Activated naive CD4-positive, alpha-beta T cell treated with anti-CD3 and anti-CD28 coated beads for 36 hours (primary cell): ENCODE results near the gene SYPL2. TPM values are rescaled to one million over a fixed set of nuclear protein-coding genes. Genes with fewer than 3 reads are reported as not detected.

Experiments
- CTCF ChIA-PET: fragments of 350-600 bp; sonication (Branson Sonifier 250); formaldehyde crosslinking; loops from one replicate; lab custom pipeline; 2021; ENCODE audit warnings: antibody characterized with exemption; lab: Charles Lee
- DNase-seq: peaks from one replicate; pipeline ENCODE4 v3.0.0-alpha.2; 2020
- H3K27ac Mint-ChIP-seq: one replicate; pipeline ENCODE4 v1.8.0; 2021; ENCODE audit warnings: mild to moderate bottlenecking, mixed read lengths
- H3K27me3 Mint-ChIP-seq: one replicate; pipeline ENCODE4 v1.8.0; 2021; ENCODE audit warnings: low read depth, mixed read lengths
- H3K36me3 Mint-ChIP-seq: one replicate; pipeline ENCODE4 v1.8.0; 2021; ENCODE audit warnings: low read depth, mixed read lengths
- H3K4me1 Mint-ChIP-seq: one replicate; pipeline ENCODE4 v1.8.0; 2021; ENCODE audit warnings: low read depth, mixed read lengths
- H3K4me3 Mint-ChIP-seq: one replicate; pipeline ENCODE4 v1.8.0; 2021; ENCODE audit warnings: mild to moderate bottlenecking, moderate library complexity, mixed read lengths
- H3K9me3 Mint-ChIP-seq: one replicate; pipeline ENCODE4 v1.8.0; 2021; ENCODE audit warnings: mixed read lengths
- intact Hi-C: fragments of 100-400 bp; cut with micrococcal nuclease; formaldehyde crosslinking; loops from one replicate; pipeline ENCODE4 v1.15.1; 2023
- total RNA-seq, 2 experiments: library from RNA; stranded (reverse); gene quantifications; one replicate each; pipeline ENCODE4 v1.2.3, GENCODE V29; 2021

The SYPL2 gene
- total RNA-seq, 2 experiments from 2014 or later: 0.05 TPM; not detected in 1

DNA sequence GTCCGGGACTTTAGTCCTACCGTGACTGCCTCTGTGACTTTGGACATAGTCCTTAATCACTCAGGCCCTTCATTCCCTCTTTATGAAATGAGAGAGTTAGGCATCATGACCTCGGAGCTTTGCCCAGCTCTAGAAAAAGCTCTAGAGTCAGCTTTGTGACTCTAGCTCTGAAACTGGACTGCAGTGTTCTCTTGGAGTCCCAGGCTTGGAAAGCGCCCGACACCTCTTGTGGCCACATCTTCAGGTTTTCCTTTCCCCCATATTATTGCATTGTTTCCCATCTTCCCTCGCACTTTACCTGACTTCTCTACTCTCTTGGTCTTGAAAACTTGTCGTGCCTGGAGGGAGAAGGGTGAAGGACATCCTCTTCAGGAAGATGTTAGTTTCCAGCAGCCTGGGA is 55.7 kb downstream of the SYPL2 start:
- intact Hi-C loops: no loop called here
- Mint-ChIP-seq H3K27me3 (no peaks in the 10 kb centered on the region), H3K36me3 (no peaks in the 10 kb centered on the region), H3K4me3 (no peak overlapping the region), H3K4me1 (no peaks in the 10 kb centered on the region), H3K9me3 (no peaks in the 10 kb centered on the region), H3K27ac (no peak overlapping the region)
- no peak for DNase-seq
- CTCF ChIA-PET: interaction anchor here (0.6 to 19.9 kb wide), 3 partner anchors 10 to 244 kb away, joined by 3 to 1207 read pairs (median 16); partner anchors contain the start of genes AMIGO1, ATXN7L2 and CYB561D1

- no peak overlapping the region for H3K4me3 Mint-ChIP-seq
- CTCF ChIA-PET: interaction anchor here (1.3 to 19.9 kb wide), 3 partner anchors 9 to 23 kb away, joined by 3 to 1207 read pairs (median 16); partner anchors contain the start of genes AMIGO1, ATXN7L2 and CYB561D1
- no peaks in the 10 kb centered on the region for H3K9me3 Mint-ChIP-seq
Observed at GRCh38 chr1:109523706-109524105, 57.4 kb downstream of the SYPL2 start.

GRCh38 chr1:109527098-109527811 is 60.9 kb downstream of the SYPL2 start:
- intact Hi-C loops: no loop called here
- CTCF ChIA-PET: interaction anchor here (19.9 kb wide), 1 partner anchor 26 kb away, joined by 1207 read pairs; the partner anchor contains the start of genes AMIGO1, ATXN7L2 and CYB561D1
- Mint-ChIP-seq H3K27ac (no peak overlapping the region), H3K4me3 (no peak overlapping the region), H3K4me1 (peaks cover 16% of the 10 kb centered on the region), H3K36me3 (no peaks in the 10 kb centered on the region), H3K9me3 (no peaks in the 10 kb centered on the region), H3K27me3 (no peaks in the 10 kb centered on the region)
- DNase-seq: no peak

More at GRCh38 chr1:109523706-109524105, 57.4 kb downstream of the SYPL2 start:
- no peaks in the 10 kb centered on the region for H3K4me1 Mint-ChIP-seq
- H3K36me3 Mint-ChIP-seq: no peaks in the 10 kb centered on the region
- intact Hi-C loops: no loop called here
- no peak for DNase-seq
- H3K27ac Mint-ChIP-seq: no peak overlapping the region
- H3K27me3 Mint-ChIP-seq: no peaks in the 10 kb centered on the region

DNA sequence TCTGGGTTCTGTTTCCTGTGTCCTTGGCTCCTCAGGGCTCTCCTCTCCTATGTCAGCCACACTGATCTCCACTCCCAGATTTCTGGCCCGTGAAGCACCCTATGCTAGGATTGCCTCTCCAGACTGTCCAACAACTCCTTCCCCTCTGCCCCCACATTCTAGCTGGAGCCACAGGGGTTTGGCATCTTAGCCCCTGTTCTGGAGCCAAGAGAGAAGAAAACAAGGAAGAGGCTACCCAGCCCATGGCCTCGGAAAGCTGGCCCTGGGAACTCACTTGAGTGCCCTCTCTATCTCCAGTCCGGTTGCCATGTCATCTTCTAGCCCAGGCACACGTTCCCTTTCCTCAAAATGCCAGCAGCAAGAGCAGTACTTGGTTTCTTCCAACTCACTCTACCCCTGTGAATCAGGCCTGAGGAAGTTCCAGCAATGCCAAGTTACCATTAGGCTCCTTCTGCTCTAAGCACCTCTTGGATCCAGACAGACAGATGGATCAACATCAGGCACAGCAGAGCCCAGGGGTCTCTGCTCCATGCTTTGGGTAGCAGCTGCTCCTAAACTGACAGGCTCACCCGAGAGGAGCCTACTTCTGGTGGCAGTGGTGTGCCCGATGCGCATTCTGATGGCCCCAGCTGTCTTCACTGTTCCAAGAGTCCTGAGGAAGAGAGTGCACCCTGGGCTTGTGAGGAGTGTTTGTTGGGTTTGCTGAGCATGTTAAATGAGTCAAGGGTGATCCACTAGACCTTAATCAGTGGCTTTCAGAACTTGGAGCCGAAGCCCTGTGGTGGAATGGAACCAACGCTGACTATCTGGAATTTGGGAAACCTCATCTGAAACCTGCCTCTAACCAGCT is 61.7 kb downstream of the SYPL2 start:
- no peaks in the 10 kb centered on the region for H3K27me3 Mint-ChIP-seq
- intact Hi-C loops: no loop called here

DNA sequence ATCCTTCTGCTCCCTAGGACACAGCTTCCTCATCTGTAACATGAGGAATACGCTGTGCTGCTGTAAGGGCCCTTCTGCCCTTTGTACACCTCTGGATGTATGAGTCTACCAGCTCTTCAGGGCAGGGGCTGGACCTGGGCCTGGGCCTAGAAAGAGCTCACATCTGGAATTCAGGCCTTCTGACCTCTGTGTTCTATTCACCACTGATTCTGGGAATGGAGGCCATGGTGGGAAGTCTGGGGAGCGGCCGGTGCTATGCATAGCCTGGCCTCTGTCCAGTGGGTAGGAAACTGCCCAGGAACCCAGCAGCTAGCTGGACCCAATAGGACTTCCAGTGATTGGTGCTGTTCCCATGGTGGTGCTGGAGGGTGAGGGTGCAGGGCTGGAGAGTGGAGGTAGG is 62.4 kb downstream of the SYPL2 start:
- Mint-ChIP-seq H3K27me3 (no peaks in the 10 kb centered on the region), H3K4me1 (peaks cover 22% of the 10 kb centered on the region), H3K27ac (no peak overlapping the region), H3K4me3 (no peak overlapping the region), H3K36me3 (no peaks in the 10 kb centered on the region), H3K9me3 (no peaks in the 10 kb centered on the region)
- CTCF ChIA-PET: interaction anchor here (1.0 to 19.9 kb wide), 4 partner anchors 28 to 251 kb away, joined by 3 to 1207 read pairs (median 6); partner anchors contain the start of genes AMIGO1, ATXN7L2, CYB561D1 and PSRC1
- no peak for DNase-seq
- intact Hi-C loops: no loop called here

More for the DNA sequence above, 61.7 kb downstream of the SYPL2 start:
- no peak overlapping the region for H3K4me3 Mint-ChIP-seq
- no peak overlapping the region for H3K27ac Mint-ChIP-seq
- no peak for DNase-seq
- no peaks in the 10 kb centered on the region for H3K9me3 Mint-ChIP-seq
- no peaks in the 10 kb centered on the region for H3K36me3 Mint-ChIP-seq
- H3K4me1 Mint-ChIP-seq: peaks cover 22% of the 10 kb centered on the region
- CTCF ChIA-PET: interaction anchor here (1.4 to 19.9 kb wide), 2 partner anchors 27 to 245 kb away, joined by 4 to 1207 read pairs; partner anchors contain the start of genes AMIGO1, ATXN7L2, CYB561D1 and PSRC1

GRCh38 chr1:109529881-109530456 is 63.6 kb downstream of the SYPL2 start:
- Mint-ChIP-seq H3K27me3 (no peaks in the 10 kb centered on the region), H3K4me3 (no peak overlapping the region), H3K4me1 (peaks cover 22% of the 10 kb centered on the region), H3K36me3 (no peaks in the 10 kb centered on the region), H3K27ac (no peak overlapping the region), H3K9me3 (no peaks in the 10 kb centered on the region)
- no peak for DNase-seq
- CTCF ChIA-PET: interaction anchor here (0.6 to 19.9 kb wide), 15 partner anchors 10 to 497 kb away, joined by 3 to 1207 read pairs (median 4); partner anchors contain the start of genes AHCYL1, AMIGO1, ATXN7L2 and CYB561D1
- intact Hi-C loops: loop anchor here (5.0 kb wide), 1 partner anchor 418 kb away; the partner anchor contains the start of gene ELAPOR1

- Mint-ChIP-seq H3K27ac (no peak overlapping the region), H3K4me3 (no peak overlapping the region), H3K27me3 (no peaks in the 10 kb centered on the region), H3K4me1 (peaks cover 22% of the 10 kb centered on the region), H3K36me3 (no peaks in the 10 kb centered on the region), H3K9me3 (no peaks in the 10 kb centered on the region)
- intact Hi-C loops: loop anchor here (5.0 kb wide), 1 partner anchor 418 kb away; the partner anchor contains the start of gene ELAPOR1
- no peak for DNase-seq
- CTCF ChIA-PET: interaction anchor here (0.6 to 19.9 kb wide), 11 partner anchors 11 to 454 kb away, joined by 3 to 1207 read pairs (median 5); partner anchors contain the start of genes AHCYL1, AMIGO1, ATXN7L2 and CYB561D1
Observed at GRCh38 chr1:109530457-109531087, 64.2 kb downstream of the SYPL2 start.

DNA sequence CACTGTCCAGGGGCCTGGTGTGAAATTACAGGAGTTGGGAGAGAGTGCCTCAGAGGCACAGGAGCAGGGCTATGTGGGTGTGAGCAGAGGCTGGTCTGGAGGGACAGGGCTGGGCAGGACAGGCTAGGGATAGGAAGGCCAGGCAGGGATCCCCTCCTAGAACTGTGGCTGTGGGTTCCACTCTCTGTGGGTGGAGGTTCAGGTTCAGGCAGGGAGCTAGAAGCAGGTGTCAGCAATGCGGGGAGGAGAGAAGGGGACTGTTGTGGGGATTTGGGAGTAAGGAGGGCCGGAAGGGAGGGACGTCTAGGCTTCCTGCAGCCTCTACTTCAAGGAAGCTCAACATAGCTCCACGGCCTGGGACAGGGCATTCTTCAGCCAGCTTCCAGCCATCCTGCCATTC is 65.0 kb downstream of the SYPL2 start:
- intact Hi-C loops: loop anchor here (5.0 kb wide), 1 partner anchor 419 kb away; the partner anchor contains the start of gene ELAPOR1
- H3K36me3 Mint-ChIP-seq: no peaks in the 10 kb centered on the region
- H3K27ac Mint-ChIP-seq: no peak overlapping the region
- no peaks in the 10 kb centered on the region for H3K9me3 Mint-ChIP-seq
- CTCF ChIA-PET: interaction anchor here (0.6 to 19.9 kb wide), 39 partner anchors 8 to 453 kb away, joined by 3 to 1207 read pairs (median 7); partner anchors contain the start of genes AHCYL1, AMIGO1, ATXN7L2 and CELSR2
- H3K4me3 Mint-ChIP-seq: no peak overlapping the region
- H3K27me3 Mint-ChIP-seq: no peaks in the 10 kb centered on the region
- no peak for DNase-seq
- H3K4me1 Mint-ChIP-seq: peaks cover 22% of the 10 kb centered on the region

Other genes with a start within 250 kb of the SYPL2 start
- 1 to 10 TPM; 1.1 to 1.2 TPM for gene CELSR2, start 217.0 kb upstream of the SYPL2 start, total RNA-seq
- 10 to 100 TPM; 19.3 to 21.5 TPM for gene PSRC1, start 183.4 kb upstream of the SYPL2 start, total RNA-seq
- not detected for gene MYBPHL, start 159.5 kb upstream of the SYPL2 start, total RNA-seq
- under 1 TPM; 0.32 to 0.33 TPM for gene SORT1, start 68.6 kb upstream of the SYPL2 start, total RNA-seq
- 100 to 1,000 TPM; 181 to 202 TPM for gene PSMA5, start 40.1 kb upstream of the SYPL2 start, total RNA-seq
- gene ATXN7L2, start 17.4 kb downstream of the SYPL2 start, total RNA-seq: 10 to 100 TPM; 15.2 to 16.4 TPM
- gene CYB561D1, start 27.5 kb downstream of the SYPL2 start, total RNA-seq: 1 to 10 TPM; 6.6 to 8.5 TPM
- 1 to 10 TPM; 1.5 to 1.7 TPM for gene AMIGO1, start 43.2 kb downstream of the SYPL2 start, total RNA-seq
- under 1 TPM in 1 of 2 experiments, not detected in 1; 0.31 TPM for gene GPR61, start 73.3 kb downstream of the SYPL2 start, total RNA-seq
- gene GNAI3, start 82.1 kb downstream of the SYPL2 start, total RNA-seq: 1 to 10 TPM; 8.0 to 8.5 TPM
- under 1 TPM; 0.22 to 0.50 TPM for gene GNAT2, start 153.1 kb downstream of the SYPL2 start, total RNA-seq
- 10 to 100 TPM; 41.3 to 56.9 TPM for gene AMPD2, start 153.3 kb downstream of the SYPL2 start, total RNA-seq
- gene GSTM4, start 189.6 kb downstream of the SYPL2 start, total RNA-seq: 1 to 10 TPM; 8.8 to 9.9 TPM
- 10 to 100 TPM; 14.2 to 14.3 TPM for gene GSTM2, start 201.5 kb downstream of the SYPL2 start, total RNA-seq
- gene GSTM1, start 221.3 kb downstream of the SYPL2 start, total RNA-seq: not detected
- gene GSTM5, start 245.7 kb downstream of the SYPL2 start, total RNA-seq: not detected